Measurements from ENCODE around the gene CPEB4. TPM values are rescaled to one million over a fixed set of nuclear protein-coding genes. Genes with fewer than 3 reads are reported as not detected.

Gene CPEB4
- total RNA-seq, 1 experiment from 2014 or later, result 15.4 TPM

GRCh38 chr5:173924899-173925298, 36.8 kb downstream of the CPEB4 start:
- H3K9me3 ChIP-seq (ENCODE audit: insufficient read depth, low read depth), result no peaks in the 10 kb centered on the region
- ChIA-PET CTCF (interaction anchor here (0.5 to 1.6 kb wide), 9 partner anchors 17 to 309 kb away, joined by 3 to 9 read pairs (median 3); no protein-coding TSS in a partner anchor), POLR2A (ENCODE audit: unreplicated experiment) (no interaction called here)
- H4K20me1 ChIP-seq (ENCODE audit: insufficient read depth), result no peaks in the 10 kb centered on the region
- H3K27me3 ChIP-seq (ENCODE audit: insufficient read depth, low read depth), result no peaks in the 10 kb centered on the region
- peaks cover 3% of the 10 kb centered on the region; the same call in 1 of the 2 replicates for H3F3A ChIP-seq (ENCODE audit: insufficient read depth, low read depth)
- H3K27ac ChIP-seq, result no peak overlapping the region
- TF ChIP-seq EZH2 (IDR thresholded peaks at IDR 0.05; ENCODE audit: low read depth) (no peak), CTCF (conservative IDR thresholded peaks at IDR 0.05) (no peak)
- H3K4me1 ChIP-seq (replicated peaks; ENCODE audit: insufficient read depth), result peaks cover 13% of the 10 kb centered on the region
- DNase-seq, result no peak
- no peak overlapping the region for H3K4me3 ChIP-seq
- H3K9me2 ChIP-seq (ENCODE audit: insufficient read depth), result no peaks in the 10 kb centered on the region
- H3K79me2 ChIP-seq (ENCODE audit: low read depth), result peaks cover 20% of the 10 kb centered on the region
- no peak overlapping the region for H3K4me2 ChIP-seq
- H2AFZ ChIP-seq, result no peak overlapping the region
- H3K36me3 ChIP-seq (ENCODE audit: low read depth), result peaks cover 23% of the 10 kb centered on the region; the same call in 1 of the 2 replicates
- no TSS peak for BruUV-seq (replicated peaks)
- intact Hi-C loops (cut with micrococcal nuclease; ENCODE audit: unreplicated experiment), result loop anchor here (1.0 kb wide), 1 partner anchor 306 kb away; no protein-coding TSS in a partner anchor

GRCh38 chr5:173925449-173926071, 37.4 kb downstream of the CPEB4 start:
- no peak overlapping the region for H3K27ac ChIP-seq
- intact Hi-C loops (cut with micrococcal nuclease; ENCODE audit: unreplicated experiment), result loop anchor here (1.0 kb wide), 1 partner anchor 306 kb away; no protein-coding TSS in a partner anchor
- H3K79me2 ChIP-seq (ENCODE audit: low read depth), result peaks cover 14% of the 10 kb centered on the region
- peaks cover 7% of the 10 kb centered on the region for H3K4me1 ChIP-seq (replicated peaks; ENCODE audit: insufficient read depth)
- H3K4me3 ChIP-seq, result no peak overlapping the region
- peaks cover 23% of the 10 kb centered on the region; the same call in 1 of the 2 replicates for H3K36me3 ChIP-seq (ENCODE audit: low read depth)
- BruUV-seq (replicated peaks), result no TSS peak
- H2AFZ ChIP-seq, result no peak overlapping the region
- no peaks in the 10 kb centered on the region for H3K9me2 ChIP-seq (ENCODE audit: insufficient read depth)
- H3F3A ChIP-seq (ENCODE audit: insufficient read depth, low read depth), result no peaks in the 10 kb centered on the region
- H4K20me1 ChIP-seq (ENCODE audit: insufficient read depth), result no peaks in the 10 kb centered on the region
- no peaks in the 10 kb centered on the region for H3K9me3 ChIP-seq (ENCODE audit: insufficient read depth, low read depth)
- POLR2A ChIA-PET (ENCODE audit: unreplicated experiment), result no interaction called here
- DNase-seq, result peak in 1 of 2 experiments; percentile 47
- no peaks in the 10 kb centered on the region for H3K27me3 ChIP-seq (ENCODE audit: insufficient read depth, low read depth)
- TF ChIP-seq CTCF (conservative IDR thresholded peaks at IDR 0.05) (peak; percentile 68), EZH2 (IDR thresholded peaks at IDR 0.05; ENCODE audit: low read depth) (no peak)
- CTCF ChIA-PET, result interaction anchor here (0.5 to 1.6 kb wide), 11 partner anchors 18 to 310 kb away, joined by 3 to 9 read pairs (median 4); no protein-coding TSS in a partner anchor
- H3K4me2 ChIP-seq, result no peak overlapping the region

GRCh38 chr5:173926359-173926758, 38.2 kb downstream of the CPEB4 start:
- no peak for DNase-seq
- H2AFZ ChIP-seq, result no peak overlapping the region
- peaks cover 18% of the 10 kb centered on the region; the same call in 1 of the 2 replicates for H3K36me3 ChIP-seq (ENCODE audit: low read depth)
- intact Hi-C loops (cut with micrococcal nuclease; ENCODE audit: unreplicated experiment), result no loop called here
- H3K4me2 ChIP-seq, result no peak overlapping the region
- no TSS peak for BruUV-seq (replicated peaks)
- no peaks in the 10 kb centered on the region for H3F3A ChIP-seq (ENCODE audit: insufficient read depth, low read depth)
- H3K4me3 ChIP-seq, result no peak overlapping the region
- no peaks in the 10 kb centered on the region for H3K9me2 ChIP-seq (ENCODE audit: insufficient read depth)
- no peak overlapping the region for H3K27ac ChIP-seq
- POLR2A ChIA-PET (ENCODE audit: unreplicated experiment), result no interaction called here
- no peaks in the 10 kb centered on the region for H3K27me3 ChIP-seq (ENCODE audit: insufficient read depth, low read depth)
- CTCF ChIA-PET, result interaction anchor here (1.2 to 1.6 kb wide), 2 partner anchors 37 to 310 kb away, joined by 6 to 9 read pairs; no protein-coding TSS in a partner anchor
- no peaks in the 10 kb centered on the region for H3K9me3 ChIP-seq (ENCODE audit: insufficient read depth, low read depth)
- no peaks in the 10 kb centered on the region; the same call in 1 of the 2 replicates for H3K4me1 ChIP-seq (replicated peaks; ENCODE audit: insufficient read depth)
- TF ChIP-seq CTCF (conservative IDR thresholded peaks at IDR 0.05), result no peak
- no peak for TF ChIP-seq EZH2 (IDR thresholded peaks at IDR 0.05; ENCODE audit: low read depth)
- no peaks in the 10 kb centered on the region for H4K20me1 ChIP-seq (ENCODE audit: insufficient read depth)
- peaks cover 6% of the 10 kb centered on the region for H3K79me2 ChIP-seq (ENCODE audit: low read depth)

All from PC-9 (cell line).